ENCODE results near the gene PLA2G4B.

Gene PLA2G4B

DNA sequence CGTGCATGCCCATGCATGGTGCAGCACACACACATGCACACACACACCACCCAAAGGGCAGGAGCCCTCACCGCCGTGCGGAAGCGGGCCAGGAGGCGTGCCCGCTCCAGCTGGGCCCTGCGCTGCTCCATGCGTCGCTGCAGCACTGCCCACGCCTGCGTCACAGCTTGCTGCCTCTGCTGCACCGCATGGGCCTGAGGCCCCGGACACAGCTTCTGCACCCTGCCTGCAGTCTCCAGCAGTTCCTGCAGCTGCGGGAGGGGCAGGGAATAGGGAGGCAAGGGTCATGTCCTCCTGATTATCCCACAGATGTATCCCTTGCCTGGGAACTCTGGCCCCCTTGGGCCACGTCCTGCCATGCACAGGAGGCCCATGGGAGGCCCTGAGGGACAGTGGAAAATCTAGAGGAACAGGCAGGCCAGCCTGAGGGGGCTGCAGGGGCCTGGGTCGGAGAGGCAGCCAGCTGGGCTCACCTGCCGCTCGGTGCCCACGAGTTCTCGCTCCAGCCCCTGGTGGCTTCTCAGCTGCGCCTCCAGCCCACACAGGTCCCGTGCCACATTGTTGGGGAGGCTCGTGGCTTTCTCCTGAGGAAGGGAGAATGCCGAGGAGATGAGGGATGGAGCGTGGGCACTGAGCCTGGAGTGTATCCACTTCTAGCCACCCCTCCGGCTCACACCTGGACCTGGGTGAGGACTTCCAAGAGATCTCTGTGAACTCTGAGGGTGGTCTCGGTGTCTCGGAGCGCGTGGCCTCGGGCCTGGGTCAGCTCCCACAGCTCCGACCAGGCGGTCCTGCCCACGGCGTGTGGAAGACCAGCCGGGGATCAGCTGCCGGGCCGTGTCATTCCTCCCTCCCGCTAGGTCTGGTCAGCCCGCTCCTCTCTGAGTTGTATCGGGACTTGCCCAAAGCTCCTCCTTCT, 31.4 kb downstream of the PLA2G4B start:
- no peak for DNase-seq (ENCODE audit: low read depth, low spot score)

DNA sequence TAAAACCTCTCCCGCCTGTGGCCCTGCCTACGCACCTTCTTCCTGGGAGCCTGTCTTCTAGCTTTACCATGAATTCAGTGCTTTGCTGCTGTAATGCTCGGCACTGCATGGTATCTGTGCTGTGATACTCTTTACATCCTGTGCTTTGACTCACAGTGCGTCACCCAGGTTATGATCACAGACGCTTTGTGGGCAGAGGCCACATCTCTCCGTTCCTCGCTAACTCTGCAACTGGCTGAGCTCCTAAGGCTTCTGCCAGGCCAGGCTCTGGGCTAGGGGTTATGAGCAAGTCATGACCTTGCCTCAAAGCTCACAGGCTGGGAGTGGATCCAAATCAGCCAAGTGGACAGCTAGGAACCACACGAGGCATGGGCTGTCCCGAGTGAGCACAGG, 32.0 kb downstream of the PLA2G4B start:
- no peak for DNase-seq (ENCODE audit: low read depth, low spot score)

DNA sequence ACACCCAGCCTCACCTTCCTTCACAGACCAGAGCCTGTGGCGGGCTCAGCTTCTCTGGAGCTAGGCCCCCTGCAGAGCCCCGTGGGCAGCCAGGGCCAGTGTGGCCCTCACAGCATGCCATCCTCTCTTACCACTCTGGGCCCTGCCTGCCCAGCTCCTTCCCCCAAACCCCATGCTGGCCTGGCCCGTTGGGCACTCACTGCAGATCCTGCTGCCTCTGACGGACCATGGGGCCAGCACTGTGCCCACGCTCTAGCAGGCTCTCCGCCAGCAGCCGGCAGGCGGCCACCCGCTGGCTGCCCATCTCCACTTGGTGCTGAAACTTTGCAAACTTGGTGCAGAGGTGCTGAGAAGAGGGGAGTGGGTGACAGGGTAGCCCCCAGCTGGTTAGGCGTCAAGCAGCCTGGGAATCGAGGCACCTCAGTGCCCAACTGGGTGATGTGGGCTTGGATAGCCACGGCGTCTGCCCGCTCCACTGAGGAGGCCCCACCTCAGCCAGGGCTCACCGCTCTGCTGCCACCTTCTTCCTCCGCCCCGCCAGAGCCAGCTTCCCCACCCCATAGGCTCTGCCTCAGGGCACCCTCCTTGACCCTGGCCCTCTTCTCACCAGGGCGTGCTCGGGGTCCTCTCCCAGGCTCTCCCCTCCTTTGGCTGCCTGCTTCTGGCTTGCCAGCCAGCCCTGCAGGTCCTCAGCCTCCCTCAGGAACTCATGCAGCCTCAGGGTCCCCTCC, 32.7 kb downstream of the PLA2G4B start:
- DNase-seq (ENCODE audit: low read depth, low spot score) = no peak

DNA sequence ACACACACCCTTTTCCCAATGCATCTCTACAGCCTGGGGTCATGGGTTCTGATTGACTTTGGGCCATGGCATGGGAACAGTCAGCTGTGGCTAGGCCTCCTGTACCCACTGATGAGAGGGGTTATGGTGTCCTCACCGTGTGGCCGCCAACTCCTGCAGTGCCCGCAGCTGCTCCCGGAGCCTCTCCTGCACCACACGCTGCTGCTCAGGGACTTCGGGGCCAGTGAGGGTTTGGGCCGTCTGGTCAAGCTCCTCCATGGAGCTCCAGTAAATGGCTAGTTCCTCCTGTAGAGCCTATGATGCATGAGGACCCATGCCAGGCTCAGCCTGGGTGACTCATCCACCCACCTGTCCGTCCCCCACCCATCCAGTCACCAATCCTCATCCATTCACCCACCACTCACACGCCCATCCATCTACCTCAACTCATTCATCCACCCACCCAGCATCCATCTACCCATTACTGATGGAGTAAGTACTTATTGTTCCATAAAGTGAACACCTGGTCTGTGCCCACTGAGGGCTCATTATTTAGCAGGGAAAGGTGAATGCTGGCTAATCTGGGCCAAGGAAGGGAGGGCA, 33.6 kb downstream of the PLA2G4B start:
- no peak for DNase-seq (ENCODE audit: low read depth, low spot score)

DNA sequence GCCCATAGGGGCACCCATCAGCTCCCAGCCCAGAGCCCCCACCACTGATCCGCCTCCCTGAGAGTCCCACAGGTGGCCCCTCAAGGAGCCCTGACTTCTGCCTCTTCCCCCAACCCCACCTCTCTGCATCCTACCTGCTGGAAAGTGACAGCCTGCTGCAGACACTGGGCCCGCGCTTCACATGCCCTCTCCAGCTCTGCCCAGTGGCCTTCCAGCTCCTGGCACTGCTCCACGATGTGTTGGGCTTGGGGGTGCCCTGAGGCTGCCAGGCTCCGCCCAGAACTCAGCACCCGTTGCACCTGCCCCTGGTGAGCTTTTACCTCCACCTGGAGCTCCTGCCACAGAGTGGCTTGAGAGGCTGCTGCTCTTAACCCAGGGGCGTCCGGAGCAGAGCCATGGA, 35.1 kb downstream of the PLA2G4B start:
- DNase-seq (ENCODE audit: low read depth, low spot score) = no peak

DNA sequence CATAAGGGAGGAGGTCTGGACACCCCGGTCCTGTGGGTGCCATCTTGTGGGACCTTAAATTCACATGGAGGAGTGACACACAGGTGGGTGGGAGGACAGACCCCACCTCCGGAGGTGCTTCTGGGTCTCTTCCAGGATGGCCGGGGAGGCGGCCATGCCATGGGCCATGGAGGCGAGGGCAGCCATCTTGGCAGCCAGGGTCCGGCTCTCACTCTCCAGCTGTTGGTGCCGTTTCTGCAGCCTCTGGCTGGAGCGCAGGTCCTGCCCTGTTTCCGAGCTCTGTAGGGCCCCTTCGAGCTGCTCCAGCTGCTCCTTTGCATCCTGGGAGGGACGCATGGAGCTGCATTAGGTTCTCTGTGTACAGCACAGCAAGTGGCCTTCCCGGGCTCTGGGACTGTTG, 36.1 kb downstream of the PLA2G4B start:
- no peak for DNase-seq (ENCODE audit: low read depth, low spot score)

DNA sequence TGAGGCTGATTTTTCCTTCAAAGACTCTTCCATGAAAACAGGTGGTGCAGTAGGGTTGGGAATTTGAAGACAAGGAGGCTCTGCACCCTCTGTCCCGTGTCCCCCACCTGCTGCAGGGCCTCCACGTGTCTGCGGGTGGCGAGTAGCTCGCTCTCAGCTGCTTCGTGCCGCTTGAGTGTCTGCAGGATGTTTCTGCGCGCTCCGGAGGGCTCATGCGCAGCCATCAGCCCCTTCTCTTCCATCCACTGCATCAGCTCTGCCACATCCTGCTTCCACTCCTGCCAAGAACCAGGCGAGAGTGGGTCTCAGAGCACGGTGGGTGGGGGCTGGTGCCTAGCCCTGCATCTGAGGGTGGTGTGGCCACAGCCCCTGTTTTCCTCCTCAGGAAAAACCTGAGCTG, 37.4 kb downstream of the PLA2G4B start:
- no peak for DNase-seq (ENCODE audit: low read depth, low spot score)

DNA sequence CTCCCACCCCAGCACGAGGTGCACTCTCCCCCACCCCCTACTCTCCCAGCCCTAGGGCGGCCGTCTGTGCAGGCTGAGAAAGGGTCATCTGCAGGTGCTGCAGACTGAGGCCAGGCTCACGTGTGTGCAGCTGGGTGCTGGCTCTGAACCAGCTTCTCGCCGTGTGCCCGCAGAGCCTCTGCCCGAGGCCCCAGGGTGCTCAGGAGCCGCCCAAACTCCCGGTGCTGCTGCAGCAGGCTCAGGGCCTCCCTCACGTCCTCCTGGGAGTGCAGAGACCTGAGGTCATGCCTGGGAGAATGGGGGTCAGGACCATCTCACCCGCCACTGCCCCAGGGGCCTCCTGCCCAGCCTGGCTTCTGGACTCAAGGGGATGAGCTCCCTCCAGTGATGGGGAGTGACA, 38.0 kb downstream of the PLA2G4B start:
- no peak for DNase-seq (ENCODE audit: low read depth, low spot score)

DNA sequence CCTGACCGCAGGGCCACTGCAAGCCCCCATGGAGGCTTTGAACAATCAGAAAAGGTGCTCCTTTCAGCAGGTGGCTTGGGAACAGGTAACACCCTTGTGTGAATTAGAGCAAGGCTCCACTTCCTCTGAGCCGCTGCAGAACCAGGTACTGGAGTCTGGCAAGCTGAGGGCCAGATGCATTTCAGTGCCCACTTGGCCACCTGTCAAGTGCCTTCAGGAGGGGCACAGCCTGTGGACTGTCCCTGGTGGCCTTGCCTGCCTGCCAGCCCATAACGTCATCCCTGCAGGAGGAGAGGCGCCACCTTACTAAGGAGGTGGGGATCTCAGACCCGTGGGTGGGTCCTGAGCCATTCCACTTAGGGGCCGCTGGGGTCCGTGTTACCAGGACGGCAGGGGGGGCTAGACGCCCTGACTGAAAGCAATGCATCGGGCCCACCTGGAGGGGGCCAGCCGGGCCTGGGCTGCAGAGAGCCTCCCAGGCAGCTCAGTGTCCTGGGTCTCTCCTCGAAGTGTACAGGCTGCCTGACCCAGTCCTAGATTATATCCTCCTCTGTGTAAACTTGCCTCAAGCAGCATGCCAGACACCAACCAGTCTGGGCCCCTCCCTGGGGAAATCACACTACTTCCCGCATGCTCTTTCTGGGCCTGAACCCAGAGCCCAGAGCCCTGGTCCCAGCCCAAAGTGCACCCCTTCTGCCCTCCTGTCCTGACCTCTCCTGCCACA, 39.1 kb downstream of the PLA2G4B start:
- DNase-seq (ENCODE audit: low read depth, low spot score) = no peak

DNA sequence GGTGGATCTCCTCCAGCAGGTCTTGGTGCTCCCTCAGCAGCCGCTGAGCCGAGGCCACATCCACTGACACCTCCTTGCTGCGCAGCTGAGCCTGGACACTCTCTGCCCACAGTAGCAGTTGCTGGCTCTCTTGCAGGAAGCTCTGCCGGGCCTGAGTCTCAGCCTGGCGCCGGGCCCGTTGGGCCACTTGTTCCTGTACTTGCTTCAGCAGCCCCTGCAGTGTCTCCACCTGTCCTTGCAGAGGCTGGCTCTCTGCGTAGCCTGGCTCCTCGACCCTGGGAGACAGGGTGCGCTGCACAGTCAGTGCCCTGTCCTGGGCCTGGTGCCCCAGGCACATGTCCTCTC, 39.7 kb downstream of the PLA2G4B start:
- no peak for DNase-seq (ENCODE audit: low read depth, low spot score)

DNA sequence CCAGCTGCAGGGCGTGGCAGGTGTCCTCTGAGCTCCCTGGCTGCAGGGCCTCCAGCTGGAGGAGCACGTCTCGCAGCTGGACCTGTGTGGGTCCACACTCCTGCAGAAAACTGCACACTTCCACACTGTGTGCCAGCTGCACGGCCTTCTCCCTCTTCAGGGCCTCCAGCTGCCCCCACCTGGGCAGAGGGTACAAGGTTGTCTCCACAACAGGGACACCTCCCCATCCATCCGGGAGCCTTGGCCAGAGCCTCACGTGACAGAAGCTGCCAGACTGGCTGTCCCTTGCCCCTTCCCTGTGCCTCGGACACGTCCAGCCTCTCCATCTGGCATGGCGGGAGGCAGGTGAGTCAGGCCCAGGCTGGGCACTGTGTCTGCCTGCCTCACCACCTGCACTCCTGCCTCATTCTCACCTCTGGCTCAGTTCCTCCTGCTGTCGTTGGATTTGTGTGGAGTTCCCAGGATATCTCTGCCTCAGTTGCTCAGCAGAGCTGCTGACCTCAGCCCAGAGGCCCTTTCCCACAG, 40.7 kb downstream of the PLA2G4B start:
- DNase-seq (ENCODE audit: low read depth, low spot score) = no peak

DNA sequence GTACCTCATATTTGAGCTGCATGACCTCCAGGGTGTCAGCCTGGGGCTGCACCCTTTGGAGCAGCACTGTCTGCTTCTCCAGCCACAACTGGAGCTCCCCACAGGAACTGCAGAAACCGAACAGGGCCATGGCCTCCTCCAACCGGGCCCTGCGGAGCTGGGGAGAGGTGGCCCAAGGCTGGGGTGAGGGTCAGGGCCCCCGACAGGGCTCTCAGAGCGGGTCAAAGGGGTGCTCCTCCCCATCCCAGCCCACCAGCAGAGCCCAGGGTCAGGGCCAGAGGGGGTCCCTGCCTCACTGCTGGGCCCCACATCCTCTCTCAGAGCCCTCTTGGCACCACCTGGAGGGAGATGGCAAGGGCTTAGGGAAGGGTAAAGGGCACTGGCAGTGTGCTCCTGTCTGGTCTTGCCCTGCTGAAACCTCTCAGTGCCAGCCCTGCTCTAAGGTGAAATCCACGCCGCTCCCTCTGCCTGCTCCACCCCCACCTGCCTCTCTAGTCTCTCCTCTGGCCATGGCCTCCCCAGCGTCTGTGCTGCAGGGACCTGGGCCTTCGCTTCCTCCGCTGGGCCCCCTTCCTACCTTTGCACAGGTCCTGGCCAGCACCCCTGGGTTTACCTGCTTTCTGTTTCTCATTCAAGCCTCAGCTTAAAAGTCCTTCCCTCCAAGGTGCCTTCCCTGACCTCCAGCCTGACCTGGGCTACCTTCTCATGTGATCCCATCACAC, 41.7 kb downstream of the PLA2G4B start:
- DNase-seq (ENCODE audit: low read depth, low spot score) = no peak

DNA sequence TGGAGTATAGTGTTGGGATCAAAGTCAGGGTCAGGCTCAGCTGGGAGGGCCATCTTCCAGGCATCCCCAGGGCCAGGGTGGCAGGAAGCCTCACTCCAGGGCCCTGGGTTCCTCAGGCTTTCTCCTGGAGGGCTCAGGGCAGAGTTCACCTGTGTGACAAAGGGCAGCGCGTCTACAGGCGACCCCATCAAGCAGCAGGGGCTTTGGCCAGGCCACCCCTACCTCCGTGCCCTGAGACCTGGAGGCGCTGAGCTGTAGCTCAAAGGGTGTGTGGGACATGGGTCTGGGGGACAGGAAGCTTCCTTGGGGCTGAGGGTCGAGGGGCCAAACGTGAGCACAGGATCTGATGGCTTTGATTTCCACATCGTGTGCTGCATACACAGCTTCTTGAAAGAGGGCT, 42.4 kb downstream of the PLA2G4B start:
- DNase-seq (ENCODE audit: low read depth, low spot score) = no peak

DNA sequence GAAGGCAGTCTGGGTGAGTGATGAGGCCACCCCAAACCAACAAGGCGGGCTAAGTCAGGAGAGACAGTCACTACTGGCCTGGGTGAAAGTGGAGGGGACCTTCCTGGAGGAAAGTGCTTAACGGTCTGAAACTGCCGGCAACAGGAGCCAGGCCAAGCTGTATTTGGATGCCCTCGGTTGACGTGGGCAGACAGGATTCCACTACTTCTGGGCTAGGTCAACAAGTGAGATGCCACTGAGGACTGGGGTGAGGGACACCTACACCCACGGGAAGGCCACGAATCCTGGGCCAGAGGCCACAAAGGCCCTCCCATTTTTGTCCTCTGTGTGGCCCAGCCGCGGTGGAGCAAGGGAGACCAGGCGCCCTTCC, 42.9 kb downstream of the PLA2G4B start:
- DNase-seq (ENCODE audit: low read depth, low spot score) = no peak

DNA sequence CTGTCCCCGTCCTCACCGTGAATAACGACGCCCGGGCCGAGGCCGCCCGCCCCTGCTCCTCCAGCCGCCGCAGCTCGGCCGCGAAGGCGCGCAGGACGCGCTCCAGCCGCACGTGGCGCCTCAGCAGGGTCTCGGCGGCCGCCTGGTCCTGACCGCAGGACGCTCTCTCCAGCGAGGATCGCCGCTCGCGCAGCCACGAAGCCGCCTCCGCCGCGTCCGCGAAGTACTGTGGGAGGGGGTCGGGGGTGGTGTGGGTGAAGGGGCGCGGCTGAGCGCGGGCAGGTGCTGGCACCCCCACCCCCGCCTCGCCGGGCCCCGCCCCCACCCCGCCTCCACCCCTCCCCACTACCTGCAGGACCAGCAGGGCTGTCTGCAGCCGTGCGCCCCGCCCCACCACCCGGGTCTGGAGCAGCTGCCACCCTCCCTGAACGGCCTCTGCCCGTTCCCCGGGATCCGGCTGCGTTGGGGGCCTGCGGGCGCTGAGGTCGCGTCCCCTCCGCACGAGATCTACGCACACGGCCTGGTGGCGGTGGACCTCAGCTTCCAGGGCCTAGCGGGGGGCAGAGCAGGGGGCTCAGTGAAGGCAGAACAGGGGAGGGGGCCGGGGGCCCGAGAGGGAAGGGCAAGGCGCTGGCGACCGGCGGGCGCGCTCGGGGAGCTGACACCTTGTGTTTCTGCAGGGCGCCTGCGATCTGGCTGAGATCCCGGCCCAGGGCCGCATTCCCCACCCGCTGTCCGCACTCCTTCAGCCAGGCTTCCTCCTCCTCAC, 43.5 kb downstream of the PLA2G4B start:
- no peak for DNase-seq (ENCODE audit: low read depth, low spot score)

DNA sequence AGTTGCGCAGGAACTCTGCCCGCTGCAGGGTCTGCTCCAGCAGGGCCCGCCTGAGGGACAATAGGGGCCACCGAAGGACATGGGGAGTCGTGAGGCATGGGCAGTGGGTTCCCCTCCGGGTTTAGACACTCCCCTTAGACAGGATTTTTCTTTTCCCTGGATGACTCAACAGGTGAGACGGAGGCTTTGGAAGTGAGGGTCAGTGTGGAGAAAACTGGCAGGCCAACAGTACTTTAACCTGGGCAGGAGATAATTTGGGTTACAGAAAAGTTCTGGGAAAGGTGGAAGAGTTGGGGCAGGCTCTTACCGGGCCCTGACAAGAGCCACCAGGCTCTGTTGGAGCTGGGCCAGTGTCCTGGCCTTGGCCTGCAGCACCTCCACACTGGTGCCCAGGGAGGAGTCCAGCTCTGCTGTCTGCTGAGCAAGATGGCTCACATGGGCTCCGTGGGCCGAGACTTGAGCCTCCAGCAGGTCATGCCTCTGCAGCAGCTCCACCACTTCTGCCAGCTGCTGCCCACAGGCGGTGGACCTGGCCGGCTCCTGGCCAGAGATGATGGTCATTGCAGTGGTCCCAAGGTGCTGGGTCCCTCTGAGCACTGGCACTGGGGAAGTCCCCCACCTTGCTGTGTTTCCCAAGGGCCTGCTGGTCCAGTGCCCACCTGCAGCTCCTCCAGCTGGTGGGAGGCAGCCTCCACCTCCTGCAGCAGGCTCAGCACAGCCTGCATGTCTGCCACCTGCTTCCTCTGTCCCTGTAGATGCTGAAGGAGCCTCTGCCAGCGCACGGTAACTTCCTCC, 44.2 kb downstream of the PLA2G4B start:
- no peak for DNase-seq (ENCODE audit: low read depth, low spot score)

DNA sequence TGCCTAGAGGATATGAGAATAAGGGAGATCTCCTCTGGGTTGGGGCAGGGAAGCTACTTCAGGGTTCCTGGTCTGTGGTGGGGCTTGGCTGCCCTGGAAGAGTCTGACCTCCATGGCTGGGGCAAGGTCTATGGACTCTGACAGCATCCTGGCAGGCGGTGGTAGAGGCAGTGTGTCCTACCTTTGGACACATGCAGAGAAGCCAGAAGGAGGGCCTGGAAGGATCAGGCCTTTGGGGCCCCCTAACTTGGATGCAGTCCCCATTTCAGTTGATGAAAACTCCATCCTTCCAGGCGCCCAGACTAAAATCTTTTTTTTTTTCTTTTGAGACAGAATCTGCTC, 44.8 kb downstream of the PLA2G4B start:
- no peak for DNase-seq (ENCODE audit: low read depth, low spot score)

DNA sequence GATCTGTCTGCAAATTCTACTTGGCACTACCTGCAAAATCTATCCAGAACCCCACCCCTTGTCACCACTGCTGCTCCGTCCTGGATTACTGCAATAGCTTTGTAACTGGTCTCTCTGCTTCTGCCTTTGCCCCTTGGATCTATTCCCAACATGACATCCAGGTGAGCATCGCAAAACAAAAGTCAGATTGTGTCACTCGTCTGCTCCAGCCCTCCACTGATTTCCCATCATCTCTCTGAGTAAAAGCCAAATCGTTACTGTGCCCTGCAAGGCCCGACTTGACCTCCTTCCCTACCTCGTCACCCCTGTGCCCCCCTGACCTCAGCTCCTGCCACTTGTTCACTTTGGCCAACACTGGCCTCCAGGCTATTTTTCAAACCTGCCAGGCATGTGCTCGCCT, 45.8 kb downstream of the PLA2G4B start:
- DNase-seq (ENCODE audit: low read depth, low spot score) = no peak

DNA sequence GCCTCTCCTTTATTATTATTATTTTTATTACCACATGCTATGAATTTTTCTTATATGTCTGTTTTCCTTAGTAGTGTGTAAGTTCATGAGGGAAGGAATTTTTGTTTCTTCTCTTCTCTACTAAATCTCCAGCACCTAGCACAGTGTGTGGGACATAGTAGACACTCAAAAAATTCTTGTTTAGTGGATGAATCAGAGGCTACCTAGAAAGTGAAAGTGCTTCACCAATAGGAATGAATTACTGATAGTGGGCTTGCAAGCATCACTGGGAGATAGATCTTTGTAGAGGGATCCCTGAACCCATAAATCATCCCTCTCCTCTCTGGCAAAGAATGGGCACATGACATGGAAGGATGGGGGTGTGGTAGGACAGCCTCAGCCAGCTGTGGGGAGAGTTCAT, 46.7 kb downstream of the PLA2G4B start:
- no peak for DNase-seq (ENCODE audit: low read depth, low spot score)

DNA sequence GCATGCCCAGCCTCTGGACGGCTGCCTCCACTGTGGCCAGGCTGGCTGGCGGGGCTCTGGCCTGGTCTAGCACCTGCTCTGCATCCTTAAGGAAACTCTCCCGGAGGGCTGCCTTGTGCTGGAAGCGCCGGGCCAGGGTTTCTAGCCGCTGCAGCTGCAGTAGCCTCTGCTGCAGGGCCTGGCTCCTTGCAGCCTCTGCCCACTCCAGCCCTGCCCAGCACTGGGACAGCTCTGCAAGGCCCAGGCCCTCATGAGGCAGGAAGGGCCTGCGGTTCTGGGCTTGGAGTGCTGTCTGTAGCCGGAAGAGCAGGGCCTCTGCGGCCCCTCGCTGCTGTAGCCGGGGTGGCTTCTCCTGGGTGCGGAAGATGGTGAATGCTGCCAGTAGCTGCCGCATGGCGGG, 47.2 kb downstream of the PLA2G4B start:
- DNase-seq (ENCODE audit: low read depth, low spot score) = no peak

Data from activated naive CD8-positive, alpha-beta T cell treated with anti-CD3 and anti-CD28 coated beads, Interleukin-2, amount 50 U/mL, for 16 hours (primary cell).